Measurements from ENCODE around the gene SUMO1.

DNA sequence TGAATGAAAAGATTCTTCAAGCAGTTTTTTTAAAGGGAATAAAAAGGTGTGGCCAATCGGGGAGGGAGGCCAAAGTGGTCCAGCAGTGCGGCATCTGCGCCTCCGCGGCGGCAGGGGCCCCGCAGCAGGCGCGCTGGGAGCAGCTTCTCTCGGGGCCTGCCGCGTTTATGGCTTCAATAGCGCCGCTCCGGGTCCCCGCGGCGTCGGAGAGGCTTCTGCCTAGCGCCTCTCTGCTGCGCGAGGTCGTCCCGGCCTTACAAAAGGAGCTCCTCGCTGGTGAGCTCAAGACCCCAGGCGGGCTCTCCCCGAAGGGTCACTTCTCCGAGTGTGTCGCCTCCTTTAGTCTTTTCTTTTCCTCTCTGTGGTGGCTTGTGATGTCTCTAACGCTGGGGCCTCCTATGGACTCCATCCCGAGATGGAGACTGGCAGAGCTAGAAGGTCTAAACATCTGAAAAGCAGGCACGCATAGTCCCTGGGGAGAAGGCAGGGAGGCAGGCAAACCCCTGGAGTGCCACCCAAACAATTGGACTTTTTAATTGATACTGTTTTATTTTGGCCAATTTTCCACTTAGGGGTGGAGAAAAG, 67.1 kb downstream of the SUMO1 start:
- TF ChIP-seq, protein P1, sequence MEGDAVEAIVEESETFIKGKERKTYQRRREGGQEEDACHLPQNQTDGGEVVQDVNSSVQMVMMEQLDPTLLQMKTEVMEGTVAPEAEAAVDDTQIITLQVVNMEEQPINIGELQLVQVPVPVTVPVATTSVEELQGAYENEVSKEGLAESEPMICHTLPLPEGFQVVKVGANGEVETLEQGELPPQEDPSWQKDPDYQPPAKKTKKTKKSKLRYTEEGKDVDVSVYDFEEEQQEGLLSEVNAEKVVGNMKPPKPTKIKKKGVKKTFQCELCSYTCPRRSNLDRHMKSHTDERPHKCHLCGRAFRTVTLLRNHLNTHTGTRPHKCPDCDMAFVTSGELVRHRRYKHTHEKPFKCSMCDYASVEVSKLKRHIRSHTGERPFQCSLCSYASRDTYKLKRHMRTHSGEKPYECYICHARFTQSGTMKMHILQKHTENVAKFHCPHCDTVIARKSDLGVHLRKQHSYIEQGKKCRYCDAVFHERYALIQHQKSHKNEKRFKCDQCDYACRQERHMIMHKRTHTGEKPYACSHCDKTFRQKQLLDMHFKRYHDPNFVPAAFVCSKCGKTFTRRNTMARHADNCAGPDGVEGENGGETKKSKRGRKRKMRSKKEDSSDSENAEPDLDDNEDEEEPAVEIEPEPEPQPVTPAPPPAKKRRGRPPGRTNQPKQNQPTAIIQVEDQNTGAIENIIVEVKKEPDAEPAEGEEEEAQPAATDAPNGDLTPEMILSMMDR (IDR thresholded peaks at IDR 0.05) = no peak
- no peak for TF ChIP-seq POLR2A (IDR thresholded peaks at IDR 0.05)

Data from body of pancreas (tissue), 4 donors.